Peyer's patch (tissue), 4 donors: ENCODE results near the gene FUBP3. TPM values are rescaled to one million over a fixed set of nuclear protein-coding genes. Genes with fewer than 3 reads are reported as not detected.

Experiments
- DNase-seq, 3 donors: peaks; one replicate each; pipeline ENCODE4 v3.0.0-alpha.2; 2017 to 2019
- H3K27ac ChIP-seq, 4 donors: fragments of 200-600 bp; sonication (generic); one replicate each; pipeline ENCODE4 v1.5.1; 2016 to 2019
- H3K27me3 ChIP-seq, 2 donors: fragments of 200-600 bp; sonication (generic); one replicate each; pipeline ENCODE4 v1.5.1; 2019
- H3K36me3 ChIP-seq, 3 donors: fragments of 200-600 bp; sonication (generic); one replicate each; pipeline ENCODE4 v1.5.1; 2016 to 2019
- H3K4me1 ChIP-seq, 4 donors: fragments of 200-600 bp; sonication (generic); one replicate each; pipeline ENCODE4 v1.5.1; 2016 to 2019
- H3K4me3 ChIP-seq, 4 donors: fragments of 200-600 bp; sonication (generic); 1 replicate in 3 of 4; 2 replicates in 1 of 4; pipeline ENCODE4 v1.5.1; 2016 to 2019; ENCODE audit warnings: mild to moderate bottlenecking in 1 of 4
- H3K9me3 ChIP-seq, 4 donors: fragments of 200-600 bp; sonication (generic); one replicate each; pipeline ENCODE4 v1.5.1; 2016 to 2019; ENCODE audit warnings: mild to moderate bottlenecking in 1 of 4
- POLR2A ChIP-seq, 2 donors: fragments of 450-650 bp; IDR thresholded peaks; one replicate each; pipeline ENCODE4 v1.5.1; 2017; ENCODE audit warnings: antibody characterized with exemption in 2 of 2, mild to moderate bottlenecking in 2 of 2, moderate library complexity in 2 of 2
- total RNA-seq, 4 donors: library from RNA; depleted of rRNA; stranded (reverse); fragments of >200 nt; gene quantifications; one replicate each; pipeline ENCODE4 v1.1.0, GENCODE V29; 2016
- TF ChIP-seq, protein P1 (sequence below), 6 experiments: fragments of 450-650 bp in 4 of 6; fragments of 200-600 bp in 2 of 6; sonication (generic) in 1 of 6; IDR thresholded peaks; one replicate each; pipeline ENCODE4 v1.5.1; 2017 to 2019; ENCODE audit warnings: antibody characterized with exemption in 6 of 6, mild to moderate bottlenecking in 3 of 6, moderate library complexity in 1 of 6

Gene FUBP3
- total RNA-seq, 4 donors from 2014 or later: 27.3 to 57.8 (median 31.8) TPM

DNA sequence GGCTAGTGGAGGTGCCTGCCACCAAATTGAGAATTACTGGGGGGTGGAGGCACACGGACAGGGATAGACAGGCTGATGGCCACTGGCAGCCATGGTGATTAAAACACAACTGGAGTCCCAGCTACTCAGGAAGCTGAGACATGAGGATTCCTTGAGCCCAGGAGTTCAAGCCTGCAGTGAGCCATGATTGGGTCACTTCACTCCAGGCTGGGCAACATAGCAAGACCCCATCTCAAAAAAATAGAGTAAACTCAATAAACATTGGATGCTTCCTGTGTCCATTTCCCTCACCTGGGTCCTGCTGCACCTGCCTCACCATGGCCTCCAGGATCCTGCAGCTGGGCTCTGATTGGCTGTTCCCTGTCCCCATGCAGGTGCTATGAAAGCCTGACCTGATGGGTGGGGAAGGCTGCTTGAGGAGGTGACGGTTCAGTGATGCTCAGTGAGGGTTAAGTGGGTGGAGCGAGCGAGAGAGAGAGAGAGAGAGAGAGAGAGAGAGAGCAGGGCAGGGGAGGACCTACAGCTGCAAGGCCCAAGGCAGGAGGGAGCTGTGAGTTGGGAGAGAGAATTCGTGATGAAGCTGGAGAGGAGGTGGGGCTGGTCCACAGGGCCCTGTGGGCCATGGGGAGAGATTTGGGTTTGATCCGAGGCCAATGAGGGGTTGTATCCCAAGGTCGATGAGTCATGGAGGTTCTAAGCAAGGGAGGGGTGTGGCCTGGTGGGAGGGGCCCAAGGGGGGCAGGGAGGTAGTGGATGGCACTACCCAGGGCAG lies 36.7 kb upstream of the FUBP3 start:
- no peak for TF ChIP-seq POLR2A (IDR thresholded peaks at IDR 0.05)
- TF ChIP-seq, protein P1, sequence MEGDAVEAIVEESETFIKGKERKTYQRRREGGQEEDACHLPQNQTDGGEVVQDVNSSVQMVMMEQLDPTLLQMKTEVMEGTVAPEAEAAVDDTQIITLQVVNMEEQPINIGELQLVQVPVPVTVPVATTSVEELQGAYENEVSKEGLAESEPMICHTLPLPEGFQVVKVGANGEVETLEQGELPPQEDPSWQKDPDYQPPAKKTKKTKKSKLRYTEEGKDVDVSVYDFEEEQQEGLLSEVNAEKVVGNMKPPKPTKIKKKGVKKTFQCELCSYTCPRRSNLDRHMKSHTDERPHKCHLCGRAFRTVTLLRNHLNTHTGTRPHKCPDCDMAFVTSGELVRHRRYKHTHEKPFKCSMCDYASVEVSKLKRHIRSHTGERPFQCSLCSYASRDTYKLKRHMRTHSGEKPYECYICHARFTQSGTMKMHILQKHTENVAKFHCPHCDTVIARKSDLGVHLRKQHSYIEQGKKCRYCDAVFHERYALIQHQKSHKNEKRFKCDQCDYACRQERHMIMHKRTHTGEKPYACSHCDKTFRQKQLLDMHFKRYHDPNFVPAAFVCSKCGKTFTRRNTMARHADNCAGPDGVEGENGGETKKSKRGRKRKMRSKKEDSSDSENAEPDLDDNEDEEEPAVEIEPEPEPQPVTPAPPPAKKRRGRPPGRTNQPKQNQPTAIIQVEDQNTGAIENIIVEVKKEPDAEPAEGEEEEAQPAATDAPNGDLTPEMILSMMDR (IDR thresholded peaks at IDR 0.05): no peak
- no peaks in the 10 kb centered on the region for H3K27me3 ChIP-seq
- H3K9me3 ChIP-seq: no peaks in the 10 kb centered on the region

DNA sequence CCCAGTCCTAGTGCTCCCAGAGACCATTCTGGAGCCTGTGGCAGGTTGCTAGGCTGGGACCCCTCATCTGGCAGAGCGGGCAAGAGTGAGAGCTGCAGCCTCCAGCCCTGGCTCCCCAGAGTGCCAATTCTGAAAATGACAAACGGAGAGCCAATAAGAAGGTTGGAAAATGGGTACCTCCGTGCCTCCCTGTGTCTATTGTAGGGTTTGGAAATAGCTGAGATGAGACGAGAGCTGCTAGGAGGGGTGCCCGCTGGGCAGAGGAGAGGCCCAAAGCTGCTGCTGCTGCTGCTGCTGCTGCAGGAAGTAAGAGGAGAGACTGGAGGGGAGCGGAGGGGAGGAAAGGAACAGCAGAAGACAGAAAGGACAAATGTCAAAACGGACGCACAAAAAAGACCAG lies 36.0 kb upstream of the FUBP3 start:
- H3K27me3 ChIP-seq: no peaks in the 10 kb centered on the region
- DNase-seq: no peak

More for the DNA sequence above, 36.7 kb upstream of the FUBP3 start:
- H3K36me3 ChIP-seq: no peaks in the 10 kb centered on the region
- no peak overlapping the region for H3K4me3 ChIP-seq
- H3K4me1 ChIP-seq: no peaks in the 10 kb centered on the region
- H3K27ac ChIP-seq: no peak overlapping the region
- DNase-seq: no peak

DNA sequence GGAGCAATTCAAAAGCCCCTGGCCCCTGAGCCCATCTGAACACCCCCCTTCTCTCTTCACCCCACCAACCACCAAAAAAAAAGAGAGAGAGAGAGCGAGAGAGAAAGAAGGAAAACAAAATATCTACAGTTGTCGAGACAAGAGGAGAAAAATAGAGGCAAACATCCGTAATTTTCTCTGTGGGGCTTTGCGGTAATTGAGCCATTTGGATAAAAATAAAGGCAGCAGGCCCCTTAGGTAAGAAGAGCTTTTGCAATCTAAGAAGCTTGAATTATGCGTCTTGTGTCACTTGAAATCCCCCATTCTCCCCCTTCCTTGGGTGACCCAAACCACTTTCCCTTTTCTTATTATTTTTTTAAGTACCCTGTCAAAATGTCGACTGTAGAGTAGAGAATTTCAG lies 35.5 kb upstream of the FUBP3 start:
- no peak overlapping the region for H3K27ac ChIP-seq
- DNase-seq: no peak
- H3K4me3 ChIP-seq: no peak overlapping the region
- no peaks in the 10 kb centered on the region for H3K4me1 ChIP-seq
- no peaks in the 10 kb centered on the region for H3K27me3 ChIP-seq
- H3K36me3 ChIP-seq: no peaks in the 10 kb centered on the region
- TF ChIP-seq, protein P1 (IDR thresholded peaks at IDR 0.05): no peak
- TF ChIP-seq POLR2A (IDR thresholded peaks at IDR 0.05): no peak
- no peaks in the 10 kb centered on the region for H3K9me3 ChIP-seq

More for the DNA sequence above, 36.0 kb upstream of the FUBP3 start:
- Histone ChIP-seq H3K4me3 (no peak overlapping the region), H3K27ac (no peak overlapping the region), H3K9me3 (no peaks in the 10 kb centered on the region), H3K4me1 (no peaks in the 10 kb centered on the region), H3K36me3 (no peaks in the 10 kb centered on the region)
- TF ChIP-seq, protein P1 (IDR thresholded peaks at IDR 0.05): no peak
- no peak for TF ChIP-seq POLR2A (IDR thresholded peaks at IDR 0.05)

DNA sequence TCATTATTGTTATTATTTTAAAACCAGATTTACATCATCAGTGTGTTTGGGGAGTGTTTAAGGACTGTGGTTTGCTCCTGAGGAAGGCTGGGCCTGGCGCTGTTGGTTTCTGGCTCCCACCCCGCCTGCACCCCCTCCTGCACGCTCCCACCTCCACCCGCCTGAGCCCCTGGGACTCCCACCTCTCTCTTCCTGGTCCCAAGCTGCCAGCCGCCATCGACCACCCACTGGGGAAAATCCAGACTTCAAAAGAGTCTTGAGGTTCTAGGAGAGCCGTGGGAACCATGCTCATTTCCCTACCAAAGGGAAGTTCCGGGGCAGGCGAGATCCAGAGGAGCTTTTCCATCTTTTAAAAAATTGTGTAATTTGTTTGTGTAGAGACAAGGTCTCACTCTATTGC lies 35.0 kb upstream of the FUBP3 start:
- Histone ChIP-seq H3K36me3 (no peaks in the 10 kb centered on the region), H3K9me3 (no peaks in the 10 kb centered on the region), H3K4me1 (no peaks in the 10 kb centered on the region), H3K27me3 (no peaks in the 10 kb centered on the region), H3K4me3 (no peak overlapping the region), H3K27ac (no peak overlapping the region)
- DNase-seq: no peak
- no peak for TF ChIP-seq POLR2A (IDR thresholded peaks at IDR 0.05)
- TF ChIP-seq, protein P1 (IDR thresholded peaks at IDR 0.05): no peak

DNA sequence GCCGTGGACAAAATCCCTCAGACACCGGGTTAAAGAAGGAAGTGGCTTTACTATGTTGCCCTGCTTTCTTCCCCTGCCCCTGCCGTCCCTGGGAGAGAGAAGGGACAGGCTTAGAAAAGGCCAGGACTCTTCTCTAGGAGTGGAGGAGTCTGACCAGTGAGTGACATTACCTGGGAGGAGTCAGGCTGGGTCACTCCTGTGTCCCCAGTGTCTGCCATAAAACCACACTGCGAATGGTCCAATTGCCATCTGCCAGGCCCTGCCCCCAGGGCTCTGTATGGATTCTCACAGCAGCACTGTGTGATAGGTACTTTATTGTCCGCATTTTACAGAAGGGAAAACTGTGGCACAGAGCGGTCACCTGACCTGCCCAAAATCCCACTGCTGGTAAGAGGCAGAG lies 31.3 kb upstream of the FUBP3 start:
- Histone ChIP-seq H3K4me1 (no peaks in the 10 kb centered on the region), H3K27me3 (no peaks in the 10 kb centered on the region), H3K27ac (no peak overlapping the region), H3K4me3 (no peak overlapping the region), H3K36me3 (no peaks in the 10 kb centered on the region), H3K9me3 (no peaks in the 10 kb centered on the region)
- TF ChIP-seq, protein P1 (IDR thresholded peaks at IDR 0.05): no peak
- TF ChIP-seq POLR2A (IDR thresholded peaks at IDR 0.05): no peak
- DNase-seq: no peak
